Gastroesophageal sphincter (tissue), 4 donors: ENCODE measurements around the gene ALOX12B. TPM values are rescaled to one million over a fixed set of nuclear protein-coding genes. Genes with fewer than 3 reads are reported as not detected.

Experiments
- ATAC-seq: fragments of 150-250 bp; one replicate; pipeline ENCODE4 v1.9.1; 2016; ENCODE audit warnings: mild to moderate bottlenecking, moderate library complexity
- H3K27ac ChIP-seq, 4 donors: fragments of 200-600 bp; sonication (generic) in 3 of 4; 1 replicate in 3 of 4; 2 replicates in 1 of 4; pipeline ENCODE4 v1.5.1; 2016 to 2019
- H3K27me3 ChIP-seq: fragments of 200-600 bp; sonication (generic); one replicate; pipeline ENCODE4 v1.5.1; 2019
- H3K36me3 ChIP-seq, 2 donors: fragments of 200-600 bp; sonication (generic); one replicate each; pipeline ENCODE4 v1.5.1; 2019; ENCODE audit warnings: control low read depth in 1 of 2
- H3K4me1 ChIP-seq, 3 donors: fragments of 200-600 bp; sonication (generic); 1 replicate in 2 of 3; 2 replicates in 1 of 3; pipeline ENCODE4 v1.5.1; 2016 to 2019; ENCODE audit warnings: control low read depth in 2 of 3
- H3K4me3 ChIP-seq, 2 donors: fragments of 200-600 bp; sonication (generic); one replicate each; pipeline ENCODE4 v1.5.1; 2019; ENCODE audit warnings: mild to moderate bottlenecking in 1 of 2, moderate library complexity in 1 of 2
- H3K9me3 ChIP-seq, 3 donors: fragments of 200-600 bp; sonication (generic); one replicate each; pipeline ENCODE4 v1.5.1; 2017 to 2019; ENCODE audit warnings: control low read depth in 2 of 3
- EP300 ChIP-seq: sonication (generic); formaldehyde crosslinking; IDR thresholded peaks from one replicate; pipeline ENCODE4 v1.6.1; 2017; ENCODE audit warnings: antibody characterized with exemption, mild to moderate bottlenecking
- POLR2A ChIP-seq, 2 donors: fragments of 450-650 bp; IDR thresholded peaks; one replicate each; pipeline ENCODE4 v1.6.1; 2017; ENCODE audit warnings: antibody characterized with exemption in 2 of 2, mild to moderate bottlenecking in 2 of 2, moderate library complexity in 1 of 2
- POLR2AphosphoS5 ChIP-seq: sonication (generic); formaldehyde crosslinking; IDR thresholded peaks from one replicate; pipeline ENCODE4 v1.6.1; 2017; ENCODE audit warnings: antibody characterized with exemption
- WGBS, 2 donors: methylation state at CpG; one replicate each; pipeline ENCODE4 v1.1.5; 2018; ENCODE audit warnings: low coverage in 1 of 2; 5-methylcytosine and 5-hydroxymethylcytosine counted together
- total RNA-seq, 4 donors: library from RNA; depleted of rRNA; stranded (reverse); fragments of >200 nt; gene quantifications; one replicate each; pipeline ENCODE4 v1.1.0, GENCODE V29; 2016
- TF ChIP-seq, protein P1 (sequence below), 4 experiments: fragments of 200-600 bp in 2 of 4; fragments of 450-650 bp in 2 of 4; sonication (generic) in 1 of 4; IDR thresholded peaks; one replicate each; pipeline ENCODE4 v1.5.1; 2017 to 2019; ENCODE audit warnings: antibody characterized with exemption in 4 of 4, mild to moderate bottlenecking in 2 of 4, moderate library complexity in 2 of 4

Gene ALOX12B
- total RNA-seq = under 1 TPM in 1 of 4 donors, not detected in 3; 0.17 TPM

DNA sequence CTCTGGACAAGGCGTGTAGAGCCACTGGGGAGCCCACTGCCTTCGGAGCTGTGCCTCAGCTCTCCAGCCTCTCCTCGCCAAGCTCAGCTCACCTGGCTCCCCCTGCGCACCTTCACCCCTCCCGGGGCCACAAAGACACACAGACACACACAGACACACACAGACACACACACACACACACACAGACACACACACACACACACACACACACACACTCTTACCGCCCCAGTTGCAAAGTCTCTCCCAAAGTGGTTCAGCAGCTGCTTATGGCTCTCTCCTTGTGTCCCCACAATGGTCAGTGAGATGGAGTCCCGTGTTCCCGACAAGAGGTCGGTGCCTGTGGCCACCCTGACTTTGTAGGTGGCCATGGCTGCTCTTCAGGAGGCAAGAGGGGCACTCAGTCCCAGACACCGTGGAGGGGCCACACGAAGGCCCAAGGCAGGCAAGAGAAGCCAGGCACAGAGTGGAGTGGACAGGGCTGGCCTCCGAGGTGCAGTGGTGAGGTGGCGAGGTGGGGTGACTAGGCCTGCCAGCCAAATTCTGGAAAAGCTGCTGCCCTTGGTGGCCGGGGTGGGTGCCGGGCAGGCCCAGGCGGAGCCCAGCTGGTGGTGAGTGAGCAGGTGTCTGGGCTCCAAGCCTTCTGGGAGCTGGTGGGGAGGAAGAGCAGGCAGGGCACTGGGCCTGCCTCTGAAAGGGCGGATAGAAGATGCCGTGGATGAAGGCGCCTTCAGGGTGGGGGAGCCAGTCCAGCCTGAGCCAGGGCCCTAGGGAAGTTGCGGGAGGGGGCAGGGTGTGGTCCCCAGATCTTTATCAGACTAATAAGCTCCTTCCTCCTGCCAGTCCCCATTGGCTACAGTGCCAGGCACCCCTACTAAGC, at the start of gene ALOX12B:
Gene ALOX12B, minus strand, starts transcription at position 642 of the 877 bp plus-strand sequence. Its CDS starts 274 bp downstream, at position 368.
- Histone ChIP-seq H3K36me3 (no peaks in the 10 kb centered on the region), H3K27ac (no peak within 1 kb of the TSS), H3K4me1 (no peaks in the 10 kb centered on the region), H3K27me3 (peaks cover 95% of the 10 kb centered on the region), H3K4me3 (no peak within 1 kb of the TSS), H3K9me3 (no peaks in the 10 kb centered on the region)
- TF ChIP-seq EP300 (no peak), POLR2A (IDR thresholded peaks at IDR 0.05) (no peak), POLR2AphosphoS5 (no peak)
- TF ChIP-seq, protein P1, sequence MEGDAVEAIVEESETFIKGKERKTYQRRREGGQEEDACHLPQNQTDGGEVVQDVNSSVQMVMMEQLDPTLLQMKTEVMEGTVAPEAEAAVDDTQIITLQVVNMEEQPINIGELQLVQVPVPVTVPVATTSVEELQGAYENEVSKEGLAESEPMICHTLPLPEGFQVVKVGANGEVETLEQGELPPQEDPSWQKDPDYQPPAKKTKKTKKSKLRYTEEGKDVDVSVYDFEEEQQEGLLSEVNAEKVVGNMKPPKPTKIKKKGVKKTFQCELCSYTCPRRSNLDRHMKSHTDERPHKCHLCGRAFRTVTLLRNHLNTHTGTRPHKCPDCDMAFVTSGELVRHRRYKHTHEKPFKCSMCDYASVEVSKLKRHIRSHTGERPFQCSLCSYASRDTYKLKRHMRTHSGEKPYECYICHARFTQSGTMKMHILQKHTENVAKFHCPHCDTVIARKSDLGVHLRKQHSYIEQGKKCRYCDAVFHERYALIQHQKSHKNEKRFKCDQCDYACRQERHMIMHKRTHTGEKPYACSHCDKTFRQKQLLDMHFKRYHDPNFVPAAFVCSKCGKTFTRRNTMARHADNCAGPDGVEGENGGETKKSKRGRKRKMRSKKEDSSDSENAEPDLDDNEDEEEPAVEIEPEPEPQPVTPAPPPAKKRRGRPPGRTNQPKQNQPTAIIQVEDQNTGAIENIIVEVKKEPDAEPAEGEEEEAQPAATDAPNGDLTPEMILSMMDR (IDR thresholded peaks at IDR 0.05) = no peak
- ATAC-seq = no peak
- WGBS, 2 donors = 70% methylated on average over 6 of the region's 20 CpGs; no CpG with 5 or more reads in 1 of the 2 donors

DNA sequence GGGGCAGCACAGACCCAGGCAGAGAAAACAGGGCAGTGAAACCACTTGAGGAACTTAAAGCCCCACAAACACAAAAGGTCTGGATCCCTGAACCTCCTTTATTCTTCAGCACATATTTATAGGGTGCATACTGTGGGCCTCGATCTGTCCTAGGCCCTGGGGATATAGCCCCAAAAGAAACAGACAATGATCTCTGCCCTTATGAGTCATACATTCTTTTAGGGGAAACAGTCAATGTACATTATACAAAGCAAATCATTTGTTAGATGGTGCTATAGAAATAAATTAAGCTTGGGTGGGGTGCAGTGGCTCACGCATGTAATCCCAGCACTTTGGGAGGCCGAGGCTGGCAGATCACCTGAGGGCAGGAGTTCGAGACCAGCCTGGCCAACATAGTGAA, 46.4 kb upstream of the ALOX12B start:
- TF ChIP-seq POLR2AphosphoS5 (no peak), EP300 (no peak), POLR2A (IDR thresholded peaks at IDR 0.05) (no peak)
- TF ChIP-seq, protein P1 (IDR thresholded peaks at IDR 0.05) = no peak
- 64 to 86% methylated on average over 3 to 4 of the region's 4 CpGs for WGBS, 2 donors
- Histone ChIP-seq H3K4me3 (no peak overlapping the region), H3K36me3 (no peaks in the 10 kb centered on the region), H3K27ac (no peak overlapping the region), H3K27me3 (peaks cover 18% of the 10 kb centered on the region), H3K9me3 (no peaks in the 10 kb centered on the region), H3K4me1 (peaks cover 0 to 13% (median 9%) of the 10 kb centered on the region in 3 donors)
- no peak for ATAC-seq

DNA sequence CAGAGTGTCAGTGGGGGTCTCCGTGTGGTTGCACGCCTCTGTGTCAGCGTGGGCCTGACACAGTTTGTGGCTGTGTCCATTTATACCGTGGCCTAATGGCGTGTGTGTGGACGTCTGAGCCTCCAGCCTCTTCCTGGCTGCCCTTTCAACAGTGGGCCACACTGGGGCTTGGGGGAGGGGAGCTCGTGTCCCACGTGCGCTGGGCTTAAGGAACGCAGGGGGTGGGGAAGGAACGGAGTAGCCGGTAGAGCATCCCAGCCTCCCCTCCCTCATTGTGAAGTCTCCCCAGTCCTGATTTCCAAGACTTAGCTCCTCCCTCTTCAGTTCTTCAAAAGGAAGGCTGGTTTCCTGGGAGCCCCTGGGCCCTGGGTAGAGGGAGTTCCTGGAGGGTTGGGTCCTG, 45.9 kb upstream of the ALOX12B start:
- no peak for ATAC-seq
- H3K36me3 ChIP-seq = no peaks in the 10 kb centered on the region
- H3K27me3 ChIP-seq = peaks cover 23% of the 10 kb centered on the region
- peaks cover 0 to 9% (median 7%) of the 10 kb centered on the region in 3 donors for H3K4me1 ChIP-seq
- 39% methylated on average over 3 of the region's 12 CpGs; no CpG with 5 or more reads in 1 of the 2 donors for WGBS, 2 donors
- H3K9me3 ChIP-seq = no peaks in the 10 kb centered on the region
- H3K27ac ChIP-seq = no peak overlapping the region
- H3K4me3 ChIP-seq = no peak overlapping the region
- TF ChIP-seq, protein P1 (IDR thresholded peaks at IDR 0.05) = no peak
- TF ChIP-seq EP300 = no peak
- no peak for TF ChIP-seq POLR2AphosphoS5
- TF ChIP-seq POLR2A (IDR thresholded peaks at IDR 0.05) = no peak

DNA sequence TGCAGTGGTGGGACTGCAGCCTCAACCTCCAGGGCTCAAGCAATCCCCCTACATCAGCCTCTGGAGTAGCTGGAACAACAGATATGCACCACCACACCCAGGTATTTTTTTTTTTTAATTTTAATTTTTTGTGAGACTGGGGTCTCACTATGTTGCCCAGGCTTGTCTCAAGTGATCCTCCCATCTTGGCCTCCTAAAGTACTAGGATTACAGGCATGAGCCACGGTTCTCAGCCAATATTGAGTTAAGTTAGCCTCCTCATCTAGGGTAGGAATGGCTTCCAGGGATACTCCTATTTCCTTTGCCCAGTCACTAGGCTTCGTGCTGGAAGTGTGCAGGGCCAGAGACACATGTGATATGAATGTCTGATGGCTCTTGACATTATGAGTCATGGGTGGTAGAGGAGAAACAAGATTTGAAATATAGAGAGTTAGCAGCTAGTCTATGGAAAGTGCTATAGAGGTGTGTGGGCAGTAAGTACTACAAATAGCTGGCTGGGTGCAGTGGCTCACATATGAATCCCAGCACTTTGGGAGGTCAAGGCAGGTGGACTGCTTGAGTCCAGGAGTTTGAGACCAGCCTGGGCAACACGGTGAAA, 44.4 kb upstream of the ALOX12B start:
- WGBS, 2 donors = 74 to 75% methylated on average over 3 of the region's 3 CpGs
- peaks cover 33% of the 10 kb centered on the region for H3K27me3 ChIP-seq
- H3K4me3 ChIP-seq = no peak overlapping the region
- no peak for ATAC-seq
- TF ChIP-seq POLR2A (IDR thresholded peaks at IDR 0.05) (no peak), POLR2AphosphoS5 (no peak), EP300 (no peak)
- TF ChIP-seq, protein P1 (IDR thresholded peaks at IDR 0.05) = no peak
- H3K4me1 ChIP-seq = peaks cover 0 to 8% (median 2%) of the 10 kb centered on the region in 3 donors
- H3K27ac ChIP-seq = no peak overlapping the region
- no peaks in the 10 kb centered on the region for H3K36me3 ChIP-seq
- H3K9me3 ChIP-seq = no peaks in the 10 kb centered on the region
